Astrocyte (in vitro differentiated cells and primary cell): ENCODE measurements around the gene SELENBP1. TPM values are rescaled to one million over a fixed set of nuclear protein-coding genes. Genes with fewer than 3 reads are reported as not detected.

Experiments used
- DNase-seq: peaks from one replicate; pipeline ENCODE4 v3.0.0-alpha.2; 2010; ENCODE audit warnings: low read depth
- FAIRE-seq: peaks from 2 replicates; lab custom pipeline; 2011; peaks lifted over from hg19 to GRCh38; lab: Jason Lieb, UNC
- H2AFZ ChIP-seq: 2 replicates; pipeline ENCODE4 v1.6.0; 2012; ENCODE audit warnings: low read depth, low read length, inconsistent platforms
- H3K27ac ChIP-seq: 2 replicates; pipeline ENCODE4 v1.5.1; 2011; ENCODE audit warnings: low read depth, low read length, inconsistent platforms
- H3K27me3 ChIP-seq: 2 replicates; pipeline ENCODE4 v1.6.0; 2011; ENCODE audit warnings: low read length, inconsistent platforms; ENCODE audit not compliant: insufficient read depth
- H3K36me3 ChIP-seq: 2 replicates; pipeline ENCODE4 v1.5.1; 2011; ENCODE audit warnings: low read length, inconsistent platforms; ENCODE audit not compliant: insufficient read depth
- H3K4me1 ChIP-seq: 2 replicates; pipeline ENCODE4 v1.5.1; 2011; ENCODE audit warnings: low read length, inconsistent platforms; ENCODE audit not compliant: insufficient read depth
- H3K4me2 ChIP-seq: 2 replicates; pipeline ENCODE4 v1.6.0; 2012; ENCODE audit warnings: low read length, inconsistent platforms
- H3K4me3 ChIP-seq: 2 replicates; pipeline ENCODE4 v1.5.1; 2011; ENCODE audit warnings: low read depth, mild to moderate bottlenecking, low read length, inconsistent platforms; ENCODE audit not compliant: insufficient read depth
- H3K79me2 ChIP-seq: 2 replicates; pipeline ENCODE4 v1.6.0; 2012; ENCODE audit warnings: mild to moderate bottlenecking, low read length, inconsistent platforms; ENCODE audit not compliant: insufficient read depth
- H3K9ac ChIP-seq: 2 replicates; pipeline ENCODE4 v1.6.0; 2012; ENCODE audit warnings: mild to moderate bottlenecking, low read length, inconsistent platforms
- H3K9me3 ChIP-seq: 2 replicates; pipeline ENCODE4 v1.5.1; 2012; ENCODE audit warnings: low read depth, mild to moderate bottlenecking, low read length, inconsistent platforms; ENCODE audit not compliant: insufficient read depth
- H4K20me1 ChIP-seq: 2 replicates; pipeline ENCODE4 v1.6.0; 2012; ENCODE audit warnings: low read length, inconsistent platforms; ENCODE audit not compliant: insufficient read depth
- H3K27ac Mint-ChIP-seq: one replicate; pipeline ENCODE4 v1.8.0; 2021; ENCODE audit warnings: mild to moderate bottlenecking, mixed read lengths; ENCODE audit not compliant: unreplicated experiment
- H3K27me3 Mint-ChIP-seq: one replicate; pipeline ENCODE4 v1.8.0; 2021; ENCODE audit warnings: low read depth, mixed read lengths; ENCODE audit not compliant: unreplicated experiment
- H3K36me3 Mint-ChIP-seq: one replicate; pipeline ENCODE4 v1.8.0; 2021; ENCODE audit warnings: low read depth, mixed read lengths; ENCODE audit not compliant: unreplicated experiment
- H3K4me1 Mint-ChIP-seq: one replicate; pipeline ENCODE4 v1.8.0; 2021; ENCODE audit warnings: low read depth, mixed read lengths; ENCODE audit not compliant: unreplicated experiment
- H3K4me3 Mint-ChIP-seq: one replicate; pipeline ENCODE4 v1.8.0; 2021; ENCODE audit warnings: mild to moderate bottlenecking, moderate library complexity, mixed read lengths; ENCODE audit not compliant: unreplicated experiment
- H3K9me3 Mint-ChIP-seq: one replicate; pipeline ENCODE4 v1.8.0; 2021; ENCODE audit warnings: mild to moderate bottlenecking, mixed read lengths; ENCODE audit not compliant: unreplicated experiment
- CTCF ChIP-seq: IDR thresholded peaks from 2 replicates; pipeline ENCODE4 v1.5.1; 2011; ENCODE audit warnings: low read depth, mild to moderate bottlenecking, inconsistent platforms, low read length, moderate library complexity; ENCODE audit not compliant: insufficient read depth
- EZH2 ChIP-seq: IDR thresholded peaks from 2 replicates; pipeline ENCODE4 v1.6.1; 2012; ENCODE audit warnings: mild to moderate bottlenecking, low read length, inconsistent platforms; ENCODE audit not compliant: insufficient read depth
- total RNA-seq: library from RNA; stranded (reverse); gene quantifications from 2 replicates; pipeline ENCODE4 v1.2.1, GENCODE V29; 2021

SELENBP1 gene
- total RNA-seq, 1 donor from 2014 or later, result 7.3 TPM

GRCh38 chr1:151342569-151342968 is 29.9 kb downstream of the SELENBP1 start:
- Histone ChIP-seq H4K20me1 (no peaks in the 10 kb centered on the region), H3K27me3 (no peaks in the 10 kb centered on the region), H3K4me2 (no peak overlapping the region), H3K9me3 (no peaks in the 10 kb centered on the region), H3K79me2 (peaks cover 16% of the 10 kb centered on the region), H2AFZ (no peak overlapping the region), H3K4me1 (peaks cover 12% of the 10 kb centered on the region), H3K9ac (no peak overlapping the region), H3K4me3 (no peak overlapping the region), H3K27ac (no peak overlapping the region), H3K36me3 (peaks cover 8% of the 10 kb centered on the region)
- Mint-ChIP-seq H3K4me3 (no peak overlapping the region), H3K9me3 (no peaks in the 10 kb centered on the region), H3K36me3 (peaks cover 17% of the 10 kb centered on the region), H3K27ac (no peak overlapping the region), H3K27me3 (no peaks in the 10 kb centered on the region), H3K4me1 (peaks cover 27% of the 10 kb centered on the region)
- FAIRE-seq (no peak), DNase-seq (no peak)
- TF ChIP-seq EZH2 (no peak), CTCF (no peak)

GRCh38 chr1:151342021-151342420 is 30.5 kb downstream of the SELENBP1 start:
- DNase-seq, result no peak
- H4K20me1 ChIP-seq, result no peaks in the 10 kb centered on the region
- peak overlapping the region; percentile 18 for H3K27ac Mint-ChIP-seq
- TF ChIP-seq CTCF, result no peak
- TF ChIP-seq EZH2, result no peak
- peaks cover 23% of the 10 kb centered on the region for H3K4me1 Mint-ChIP-seq
- H3K27ac ChIP-seq, result no peak overlapping the region
- H3K79me2 ChIP-seq, result peaks cover 16% of the 10 kb centered on the region
- FAIRE-seq, result no peak
- peaks cover 17% of the 10 kb centered on the region for H3K36me3 Mint-ChIP-seq
- no peaks in the 10 kb centered on the region for H3K27me3 Mint-ChIP-seq
- no peaks in the 10 kb centered on the region for H3K9me3 Mint-ChIP-seq
- H2AFZ ChIP-seq, result no peak overlapping the region
- no peaks in the 10 kb centered on the region for H3K27me3 ChIP-seq
- no peak overlapping the region for H3K4me3 Mint-ChIP-seq
- no peak overlapping the region for H3K9ac ChIP-seq
- no peak overlapping the region for H3K4me3 ChIP-seq
- H3K9me3 ChIP-seq, result no peaks in the 10 kb centered on the region
- H3K4me1 ChIP-seq, result peaks cover 9% of the 10 kb centered on the region
- H3K36me3 ChIP-seq, result peaks cover 8% of the 10 kb centered on the region
- no peak overlapping the region for H3K4me2 ChIP-seq

- TF ChIP-seq EZH2 (no peak), CTCF (peak; percentile 70)
- Histone ChIP-seq H3K36me3 (peaks cover 8% of the 10 kb centered on the region), H3K4me1 (peaks cover 5% of the 10 kb centered on the region), H2AFZ (no peak overlapping the region), H3K79me2 (peaks cover 12% of the 10 kb centered on the region), H4K20me1 (no peaks in the 10 kb centered on the region), H3K27me3 (no peaks in the 10 kb centered on the region), H3K9me3 (no peaks in the 10 kb centered on the region), H3K9ac (peak overlapping the region; percentile 35), H3K4me2 (peak overlapping the region; percentile 57), H3K27ac (peak overlapping the region; percentile 17), H3K4me3 (no peak overlapping the region)
- FAIRE-seq (peak; percentile 32), DNase-seq (peak; percentile 75)
- Mint-ChIP-seq H3K4me3 (peak overlapping the region; percentile 37), H3K27ac (peak overlapping the region; percentile 70), H3K27me3 (no peaks in the 10 kb centered on the region), H3K9me3 (no peaks in the 10 kb centered on the region), H3K4me1 (peaks cover 21% of the 10 kb centered on the region), H3K36me3 (peaks cover 17% of the 10 kb centered on the region)
Measured at GRCh38 chr1:151340870-151341754, 31.4 kb downstream of the SELENBP1 start.
